GM19468 (cell line): ENCODE results near the gene DVL2.

Source experiments
- ATAC-seq: cut with Tn5 transposase; IDR thresholded peaks from one replicate; pipeline ENCODE4 v1.9.1; 2021; ENCODE audit warnings: mild to moderate bottlenecking, moderate library complexity, moderate number of reproducible peaks; ENCODE audit not compliant: unreplicated experiment; ENCODE audit errors: extremely low read depth

The DVL2 gene

GRCh38 chr17:7234083-7234951 is at the start of gene DVL2:
DVL2 (minus strand) TSS chr17:7234517; CDS start chr17:7234262, 255 bp downstream.
- ATAC-seq = peak; percentile 59

GRCh38 chr17:7283471-7284216 is 49.3 kb upstream of the DVL2 start:
- no peak for ATAC-seq

- no peak for ATAC-seq
Observed at GRCh38 chr17:7282752-7283321, 48.5 kb upstream of the DVL2 start.

GRCh38 chr17:7281953-7282751 is 47.8 kb upstream of the DVL2 start:
- ATAC-seq = no peak

- no peak for ATAC-seq
Observed at GRCh38 chr17:7281074-7281952, 47.0 kb upstream of the DVL2 start, which contains the start of gene SLC2A4. SLC2A4 (plus strand) TSS chr17:7281718; CDS start chr17:7281935, 217 bp downstream.

- ATAC-seq = no peak
Observed at GRCh38 chr17:7280519-7281073, 46.3 kb upstream of the DVL2 start.

- no peak for ATAC-seq
Observed at GRCh38 chr17:7279448-7279847, 45.1 kb upstream of the DVL2 start.

- ATAC-seq = no peak
Observed at GRCh38 chr17:7266784-7267183, 32.5 kb upstream of the DVL2 start.

- no peak for ATAC-seq
Observed at GRCh38 chr17:7263801-7264078, 29.4 kb upstream of the DVL2 start.

GRCh38 chr17:7262935-7263800 is 28.9 kb upstream of the DVL2 start:
- ATAC-seq = no peak

GRCh38 chr17:7262192-7262934 is 28.0 kb upstream of the DVL2 start, which contains the start of gene CLDN7:
CLDN7 (minus strand) TSS chr17:7262478; CDS start chr17:7262043, 435 bp downstream.
- ATAC-seq = no peak

- ATAC-seq = no peak
Observed at GRCh38 chr17:7261379-7262191, 27.3 kb upstream of the DVL2 start.

GRCh38 chr17:7260651-7261378 is 26.5 kb upstream of the DVL2 start:
- no peak for ATAC-seq

GRCh38 chr17:7260151-7260550 is 25.8 kb upstream of the DVL2 start:
- ATAC-seq = no peak

GRCh38 chr17:7259555-7259889 is 25.2 kb upstream of the DVL2 start:
- no peak for ATAC-seq
